KMS-11 (cell line): ENCODE results near the gene STIMATE.

Experiments used
- H2AFZ ChIP-seq: fragments of 200-600 bp; sonication (generic); 2 replicates; pipeline ENCODE4 v1.6.1; 2016; ENCODE audit warnings: antibody characterized with exemption, mixed run types, low read depth
- H3K27ac ChIP-seq: fragments of 200-600 bp; sonication (generic); 2 replicates; pipeline ENCODE4 v1.6.1; 2016; ENCODE audit warnings: mild to moderate bottlenecking, mixed run types
- H3K27me3 ChIP-seq: fragments of 200-600 bp; sonication (generic); 2 replicates; pipeline ENCODE4 v1.6.1; 2017; ENCODE audit warnings: mild to moderate bottlenecking, low read depth, mixed run types, moderate library complexity; ENCODE audit not compliant: insufficient read depth
- H3K36me3 ChIP-seq: fragments of 200-600 bp; sonication (generic); 2 replicates; pipeline ENCODE4 v1.6.1; 2017; ENCODE audit warnings: mild to moderate bottlenecking, mixed run types; ENCODE audit not compliant: insufficient read depth
- H3K4me1 ChIP-seq: fragments of 200-600 bp; sonication (generic); 2 replicates; pipeline ENCODE4 v1.6.1; 2016; ENCODE audit warnings: mild to moderate bottlenecking, low read depth, mixed run types; ENCODE audit not compliant: poor library complexity, severe bottlenecking
- H3K4me2 ChIP-seq: fragments of 200-600 bp; sonication (generic); 2 replicates; pipeline ENCODE4 v1.7.0; 2016; ENCODE audit warnings: mild to moderate bottlenecking, mixed run types
- H3K4me3 ChIP-seq: fragments of 200-600 bp; sonication (generic); IDR thresholded peaks from 2 replicates; pipeline ENCODE4 v1.6.1; 2017; ENCODE audit warnings: low read depth, low read length, mixed read lengths; ENCODE audit not compliant: insufficient read depth
- H3K79me2 ChIP-seq: fragments of 200-600 bp; sonication (generic); 2 replicates; pipeline ENCODE4 v1.6.1; 2016; ENCODE audit warnings: low read depth, mixed run types; ENCODE audit not compliant: insufficient read depth
- H3K9ac ChIP-seq: fragments of 200-600 bp; sonication (generic); 2 replicates; pipeline ENCODE4 v1.6.1; 2016; ENCODE audit warnings: mild to moderate bottlenecking, mixed run types
- H4K20me1 ChIP-seq: fragments of 200-600 bp; sonication (generic); 2 replicates; pipeline ENCODE4 v1.6.1; 2016; ENCODE audit warnings: mild to moderate bottlenecking, mixed run types; ENCODE audit not compliant: insufficient read depth
- TF ChIP-seq, protein P1 (sequence below): fragments of 200-600 bp; sonication (generic); conservative IDR thresholded peaks from 2 replicates; pipeline ENCODE4 v1.6.1; 2017; ENCODE audit warnings: low read depth, mild to moderate bottlenecking, antibody characterized with exemption, low read length, moderate library complexity, mixed read lengths

The STIMATE gene

DNA sequence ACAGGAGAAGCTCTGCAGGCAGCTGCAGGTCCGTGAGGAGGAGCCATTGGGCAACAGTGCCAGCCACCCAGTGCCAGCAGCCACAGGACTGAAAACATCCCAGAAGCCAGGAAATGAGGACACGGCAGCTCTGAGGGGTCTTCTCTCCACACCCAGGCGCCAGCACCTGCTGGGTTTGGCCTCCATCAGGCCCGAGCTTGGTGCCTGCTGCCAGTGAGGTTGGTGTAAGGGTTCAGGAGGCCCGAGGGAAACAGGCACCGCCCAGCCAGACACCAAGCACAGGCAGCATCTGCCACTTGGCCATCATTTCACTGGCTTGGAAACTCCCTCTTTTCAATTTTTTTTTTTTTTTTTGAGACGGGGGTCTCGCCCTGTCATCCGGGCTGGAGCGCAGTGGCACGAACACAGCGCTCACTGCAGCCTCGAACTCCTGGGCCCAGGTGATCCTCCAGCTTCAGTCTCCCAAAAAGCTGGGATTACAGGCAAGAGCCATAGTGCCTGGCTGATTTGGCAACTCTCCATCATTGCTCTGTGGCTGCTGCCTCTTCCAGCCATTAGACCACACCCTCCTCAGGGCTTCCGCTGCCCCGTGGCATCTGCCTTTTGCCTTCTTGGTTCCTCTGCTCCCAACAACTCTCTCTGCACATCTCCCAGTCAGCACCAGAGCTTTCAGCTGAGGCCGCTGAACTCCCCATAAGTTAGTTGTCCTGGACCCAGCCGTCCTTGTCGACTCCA, 104.2 kb downstream of the STIMATE start:
- H3K4me3 ChIP-seq: no peak overlapping the region
- H3K79me2 ChIP-seq: no peaks in the 10 kb centered on the region
- H2AFZ ChIP-seq: no peak overlapping the region
- H3K4me1 ChIP-seq: no peaks in the 10 kb centered on the region
- H4K20me1 ChIP-seq: no peaks in the 10 kb centered on the region
- H3K4me2 ChIP-seq: no peak overlapping the region
- TF ChIP-seq, protein P1, sequence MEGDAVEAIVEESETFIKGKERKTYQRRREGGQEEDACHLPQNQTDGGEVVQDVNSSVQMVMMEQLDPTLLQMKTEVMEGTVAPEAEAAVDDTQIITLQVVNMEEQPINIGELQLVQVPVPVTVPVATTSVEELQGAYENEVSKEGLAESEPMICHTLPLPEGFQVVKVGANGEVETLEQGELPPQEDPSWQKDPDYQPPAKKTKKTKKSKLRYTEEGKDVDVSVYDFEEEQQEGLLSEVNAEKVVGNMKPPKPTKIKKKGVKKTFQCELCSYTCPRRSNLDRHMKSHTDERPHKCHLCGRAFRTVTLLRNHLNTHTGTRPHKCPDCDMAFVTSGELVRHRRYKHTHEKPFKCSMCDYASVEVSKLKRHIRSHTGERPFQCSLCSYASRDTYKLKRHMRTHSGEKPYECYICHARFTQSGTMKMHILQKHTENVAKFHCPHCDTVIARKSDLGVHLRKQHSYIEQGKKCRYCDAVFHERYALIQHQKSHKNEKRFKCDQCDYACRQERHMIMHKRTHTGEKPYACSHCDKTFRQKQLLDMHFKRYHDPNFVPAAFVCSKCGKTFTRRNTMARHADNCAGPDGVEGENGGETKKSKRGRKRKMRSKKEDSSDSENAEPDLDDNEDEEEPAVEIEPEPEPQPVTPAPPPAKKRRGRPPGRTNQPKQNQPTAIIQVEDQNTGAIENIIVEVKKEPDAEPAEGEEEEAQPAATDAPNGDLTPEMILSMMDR: no peak
- no peaks in the 10 kb centered on the region for H3K27me3 ChIP-seq
- no peaks in the 10 kb centered on the region for H3K36me3 ChIP-seq
- no peak overlapping the region for H3K9ac ChIP-seq
- no peak overlapping the region for H3K27ac ChIP-seq

DNA sequence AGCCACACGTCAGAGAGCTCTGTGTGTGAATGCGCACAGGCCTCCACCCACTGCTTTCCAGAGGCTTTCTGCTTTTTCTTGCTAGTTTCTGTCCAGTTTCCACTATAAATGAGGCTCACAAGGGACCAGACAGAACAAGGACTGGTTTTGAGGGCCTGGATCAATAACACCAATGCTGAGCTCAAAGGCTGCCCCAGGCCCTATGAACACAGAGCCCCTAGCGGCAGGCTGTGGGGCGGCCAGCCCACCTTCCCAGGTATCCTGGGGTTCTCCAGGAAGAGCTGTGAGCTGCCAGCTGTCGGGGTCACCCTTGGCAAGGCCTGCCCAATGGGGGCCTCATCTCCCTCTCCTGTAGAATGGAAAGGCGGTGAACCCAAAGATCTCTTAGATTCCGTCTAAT, 104.9 kb downstream of the STIMATE start:
- Histone ChIP-seq H3K36me3 (no peaks in the 10 kb centered on the region), H2AFZ (no peak overlapping the region), H3K4me3 (no peak overlapping the region), H3K9ac (no peak overlapping the region), H4K20me1 (no peaks in the 10 kb centered on the region), H3K79me2 (no peaks in the 10 kb centered on the region), H3K4me2 (no peak overlapping the region), H3K27ac (no peak overlapping the region), H3K4me1 (no peaks in the 10 kb centered on the region), H3K27me3 (no peaks in the 10 kb centered on the region)
- TF ChIP-seq, protein P1: no peak

DNA sequence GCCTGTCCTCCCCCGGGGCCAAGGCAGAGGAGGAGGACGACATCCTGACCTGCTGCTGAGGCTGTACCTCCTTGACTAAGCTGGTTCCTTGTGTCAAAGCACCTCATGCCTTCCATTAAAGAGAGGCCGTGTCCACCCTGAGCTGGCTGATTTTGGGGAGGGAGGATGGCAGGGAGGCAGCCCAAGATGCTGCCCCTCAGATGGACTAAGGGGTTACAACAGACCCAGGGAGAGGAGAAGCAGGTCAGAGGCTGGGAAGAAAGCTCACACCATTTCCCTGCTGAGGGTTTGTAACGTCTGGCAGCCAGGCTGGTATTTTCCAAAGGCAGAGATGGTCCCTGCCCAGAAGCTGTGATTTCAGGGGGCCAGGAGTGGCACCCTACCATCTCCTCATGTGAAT, 105.4 kb downstream of the STIMATE start:
- no peak overlapping the region for H3K4me3 ChIP-seq
- H2AFZ ChIP-seq: no peak overlapping the region
- H3K4me1 ChIP-seq: no peaks in the 10 kb centered on the region
- no peak overlapping the region for H3K9ac ChIP-seq
- H3K36me3 ChIP-seq: no peaks in the 10 kb centered on the region
- H3K79me2 ChIP-seq: no peaks in the 10 kb centered on the region
- TF ChIP-seq, protein P1: no peak
- H3K27me3 ChIP-seq: no peaks in the 10 kb centered on the region
- no peak overlapping the region for H3K27ac ChIP-seq
- no peak overlapping the region for H3K4me2 ChIP-seq
- no peaks in the 10 kb centered on the region for H4K20me1 ChIP-seq

DNA sequence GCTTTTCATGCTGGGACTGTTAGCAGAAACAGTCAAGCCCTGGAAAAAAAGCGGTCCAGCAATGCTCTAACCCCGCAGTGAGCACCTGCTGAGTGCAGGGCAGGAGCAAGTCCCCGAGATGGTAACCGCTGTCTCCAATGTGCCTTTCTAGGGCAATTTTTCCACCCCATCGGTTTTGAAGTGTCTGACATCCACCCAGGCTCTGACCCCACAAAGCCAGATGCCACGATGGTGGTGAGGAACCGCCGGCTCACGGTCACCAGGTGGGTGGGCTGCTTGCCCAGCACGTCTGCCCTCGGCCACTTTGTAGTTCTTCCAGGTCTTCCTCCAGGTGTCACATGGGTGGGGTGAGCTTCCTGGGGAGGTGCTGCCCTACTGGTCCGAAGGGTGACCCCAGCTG, 106.0 kb downstream of the STIMATE start:
- no peaks in the 10 kb centered on the region for H3K4me1 ChIP-seq
- no peaks in the 10 kb centered on the region for H3K79me2 ChIP-seq
- no peak overlapping the region for H3K9ac ChIP-seq
- TF ChIP-seq, protein P1: no peak
- no peak overlapping the region for H3K4me3 ChIP-seq
- no peak overlapping the region for H3K4me2 ChIP-seq
- H3K27me3 ChIP-seq: no peaks in the 10 kb centered on the region
- H2AFZ ChIP-seq: no peak overlapping the region
- no peak overlapping the region for H3K27ac ChIP-seq
- H3K36me3 ChIP-seq: no peaks in the 10 kb centered on the region
- no peaks in the 10 kb centered on the region for H4K20me1 ChIP-seq
